ENCODE results near the gene RALGPS2.

RALGPS2 gene

GRCh38 chr1:178933709-178934490, 208.9 kb downstream of the RALGPS2 start:
- H3K27ac ChIP-seq (ENCODE audit: extremely low read depth, low read depth, low read length): no peak overlapping the region
- no peaks in the 10 kb centered on the region for H3K9me3 ChIP-seq (ENCODE audit: control insufficient read depth, insufficient read depth, low read depth, low read length)
- ChIA-PET CTCF (interaction anchor here (0.6 to 1.4 kb wide), 6 partner anchors 11 to 428 kb away, joined by 3 to 4 read pairs (median 3); no protein-coding TSS in a partner anchor), POLR2A (no interaction called here)
- no peak for TF ChIP-seq ZNF488 (tag by site-specific recombination; IDR thresholded peaks at IDR 0.05)
- no peak for TF ChIP-seq KLF1 (tag by site-specific recombination; IDR thresholded peaks at IDR 0.05)
- no peak for TF ChIP-seq ZXDB (tag by site-specific recombination; IDR thresholded peaks at IDR 0.05)
- TF ChIP-seq ZNF146 (tag by site-specific recombination; IDR thresholded peaks at IDR 0.05): no peak
- TF ChIP-seq ELK4 (IDR thresholded peaks at IDR 0.05; ENCODE audit: borderline replicate concordance, low read depth, low read length): no peak
- no peak for TF ChIP-seq ZNF10 (tag by site-specific recombination; IDR thresholded peaks at IDR 0.05)
- no peak for TF ChIP-seq ZNF248 (tag by site-specific recombination; IDR thresholded peaks at IDR 0.05)
- no peak for TF ChIP-seq ZNF521 (tag by site-specific recombination; IDR thresholded peaks at IDR 0.05)
- no peak for TF ChIP-seq ZNF473 (tag by site-specific recombination; IDR thresholded peaks at IDR 0.05)
- TF ChIP-seq MZF1 (tag by site-specific recombination; IDR thresholded peaks at IDR 0.05; ENCODE audit: borderline replicate concordance): no peak
- no peak for TF ChIP-seq PRDM10 (tag by site-specific recombination; IDR thresholded peaks at IDR 0.05)
- TF ChIP-seq ZNF114 (tag by site-specific recombination; IDR thresholded peaks at IDR 0.05): no peak
- peaks cover 7% of the 10 kb centered on the region; the same call in 1 of the 2 replicates for H3K4me1 ChIP-seq (ENCODE audit: control insufficient read depth, insufficient read depth, low read length)
- H3K4me3 ChIP-seq (ENCODE audit: low read depth, low read length): no peak overlapping the region
- H3K36me3 ChIP-seq (ENCODE audit: control insufficient read depth in 2 of 2, insufficient read depth in 1 of 2, low read length in 2 of 2): no peaks in the 10 kb centered on the region

GRCh38 chr1:178934546-178934945, 209.5 kb downstream of the RALGPS2 start:
- Histone ChIP-seq H3K27ac (ENCODE audit: extremely low read depth, low read depth, low read length) (no peak overlapping the region), H3K4me1 (ENCODE audit: control insufficient read depth, insufficient read depth, low read length) (peaks cover 7% of the 10 kb centered on the region; the same call in 1 of the 2 replicates), H3K36me3 (ENCODE audit: control insufficient read depth in 2 of 2, insufficient read depth in 1 of 2, low read length in 2 of 2) (no peaks in the 10 kb centered on the region), H3K9me3 (ENCODE audit: control insufficient read depth, insufficient read depth, low read depth, low read length) (no peaks in the 10 kb centered on the region), H3K4me3 (ENCODE audit: low read depth, low read length) (no peak overlapping the region)
- ChIA-PET CTCF (interaction anchor here (0.7 to 1.1 kb wide), 2 partner anchors 12 to 167 kb away, joined by 3 read pairs; no protein-coding TSS in a partner anchor), POLR2A (no interaction called here)
- no peak for TF ChIP-seq HOXD13 (CRISPR knock-in tag; IDR thresholded peaks at IDR 0.05; ENCODE audit: borderline replicate concordance)
- TF ChIP-seq ZNF521 (tag by site-specific recombination; IDR thresholded peaks at IDR 0.05): no peak
- no peak for TF ChIP-seq ZNF449 (tag by site-specific recombination; IDR thresholded peaks at IDR 0.05)
- no peak for TF ChIP-seq ZNF16 (tag by site-specific recombination; IDR thresholded peaks at IDR 0.05; ENCODE audit: low read depth)

All from HEK293 (cell line).